Panc1 (cell line): Measurements from ENCODE around the gene EIF2B5. TPM values are rescaled to one million over a fixed set of nuclear protein-coding genes. Genes with fewer than 3 reads are reported as not detected.

Experiments
- ATAC-seq: fragments of 200-7000 bp; cut with Tn5 transposase; 2 replicates; pipeline ENCODE4 v1.9.1; 2020; ENCODE audit warnings: mild to moderate bottlenecking, moderate library complexity
- BruUV-seq: library from RNA; stranded (reverse); fragments of 400-500 nt; replicated peaks from 2 replicates; lab custom pipeline; 2021; lab: Mats Ljungman, UMichigan
- CTCF ChIA-PET: fragments of 300-600 bp; sonication (Branson Sonifier 250); formaldehyde crosslinking; loops from one replicate; lab custom pipeline; 2022; ENCODE audit warnings: antibody characterized with exemption; lab: Charles Lee
- POLR2A ChIA-PET: fragments of 300-600 bp; sonication (Branson Sonifier 250); formaldehyde crosslinking; loops from one replicate; lab custom pipeline; 2022; ENCODE audit warnings: antibody characterized with exemption; lab: Charles Lee
- DNase-seq: peaks from one replicate; pipeline ENCODE4 v3.0.0-alpha.2; 2010; ENCODE audit warnings: low read depth, low spot score
- H3K27ac ChIP-seq: 2 replicates; pipeline ENCODE4 v1.5.1; 2011; ENCODE audit warnings: mild to moderate bottlenecking, low read length, inconsistent platforms
- H3K27me3 ChIP-seq: fragments of 200-500 bp; sonication (Bioruptor generic); 2 replicates; pipeline ENCODE4 v1.6.0; 2014; ENCODE audit warnings: low read length, inconsistent platforms; ENCODE audit not compliant: control insufficient read depth, insufficient read depth
- H3K36me3 ChIP-seq: fragments of 200-500 bp; sonication (Bioruptor generic); 2 replicates; pipeline ENCODE4 v1.5.1; 2014; ENCODE audit warnings: inconsistent platforms, mild to moderate bottlenecking, low read length, moderate library complexity; ENCODE audit not compliant: control insufficient read depth, insufficient read depth
- H3K4me1 ChIP-seq: 2 replicates; pipeline ENCODE4 v1.5.1; 2011; ENCODE audit warnings: inconsistent platforms, mild to moderate bottlenecking, low read length, moderate library complexity; ENCODE audit not compliant: control insufficient read depth, insufficient read depth
- H3K4me3 ChIP-seq, 2 experiments: 2 replicates each; pipeline ENCODE4 v1.5.1; 2011 to 2012; ENCODE audit warnings: low read depth in 2 of 2, low read length in 2 of 2, mild to moderate bottlenecking in 2 of 2, inconsistent platforms in 1 of 2, moderate library complexity in 1 of 2
- H3K9me3 ChIP-seq: fragments of 200-500 bp; sonication (Bioruptor generic); 2 replicates; pipeline ENCODE4 v1.5.1; 2014; ENCODE audit warnings: low read depth, mild to moderate bottlenecking, inconsistent platforms, low read length, moderate library complexity; ENCODE audit not compliant: control insufficient read depth, insufficient read depth
- CTCF ChIP-seq: fragments of 450-650 bp; IDR thresholded peaks from 2 replicates; pipeline ENCODE4 v1.5.1; 2017; ENCODE audit warnings: mild to moderate bottlenecking
- POLR2AphosphoS5 ChIP-seq: IDR thresholded peaks from 2 replicates; pipeline ENCODE4 v1.6.1; 2012; ENCODE audit warnings: mild to moderate bottlenecking, low read depth, low read length, moderate library complexity
- SIN3A ChIP-seq: IDR thresholded peaks from 2 replicates; pipeline ENCODE4 v1.6.1; 2012; ENCODE audit warnings: low read depth, mild to moderate bottlenecking, low read length, moderate library complexity, borderline replicate concordance; ENCODE audit not compliant: insufficient read depth
- TCF7L2 ChIP-seq: IDR thresholded peaks from 2 replicates; pipeline ENCODE4 v1.6.1; 2011; ENCODE audit warnings: mild to moderate bottlenecking, low read depth, low read length, inconsistent platforms
- in situ Hi-C: cut with HindIII; loops from 2 replicates; pipeline ENCODE4 v1.10.0; 2016; ENCODE audit warnings: low sequenced_read_pairs, low pct_unique_long_range_greater_than_20kb
- intact Hi-C: fragments of 100-400 bp; cut with micrococcal nuclease; formaldehyde crosslinking; loops from one replicate; pipeline ENCODE4 v1.10.0; 2022; ENCODE audit not compliant: unreplicated experiment
- total RNA-seq: library from RNA; stranded (reverse); gene quantifications from one replicate; pipeline ENCODE4 v1.2.1, GENCODE V29; 2021; ENCODE audit not compliant: unreplicated experiment
- TF ChIP-seq, protein P1 (sequence below), 2 experiments: IDR thresholded peaks; 2 replicates each; pipeline ENCODE4 v1.6.1; 2011 to 2012; ENCODE audit warnings: low read depth in 2 of 2, control low read depth in 1 of 2, low read length in 1 of 2, mild to moderate bottlenecking in 1 of 2, moderate library complexity in 1 of 2; ENCODE audit not compliant: insufficient read depth in 1 of 2

Gene EIF2B5
- total RNA-seq, 1 experiment from 2014 or later, result 60.2 TPM

DNA sequence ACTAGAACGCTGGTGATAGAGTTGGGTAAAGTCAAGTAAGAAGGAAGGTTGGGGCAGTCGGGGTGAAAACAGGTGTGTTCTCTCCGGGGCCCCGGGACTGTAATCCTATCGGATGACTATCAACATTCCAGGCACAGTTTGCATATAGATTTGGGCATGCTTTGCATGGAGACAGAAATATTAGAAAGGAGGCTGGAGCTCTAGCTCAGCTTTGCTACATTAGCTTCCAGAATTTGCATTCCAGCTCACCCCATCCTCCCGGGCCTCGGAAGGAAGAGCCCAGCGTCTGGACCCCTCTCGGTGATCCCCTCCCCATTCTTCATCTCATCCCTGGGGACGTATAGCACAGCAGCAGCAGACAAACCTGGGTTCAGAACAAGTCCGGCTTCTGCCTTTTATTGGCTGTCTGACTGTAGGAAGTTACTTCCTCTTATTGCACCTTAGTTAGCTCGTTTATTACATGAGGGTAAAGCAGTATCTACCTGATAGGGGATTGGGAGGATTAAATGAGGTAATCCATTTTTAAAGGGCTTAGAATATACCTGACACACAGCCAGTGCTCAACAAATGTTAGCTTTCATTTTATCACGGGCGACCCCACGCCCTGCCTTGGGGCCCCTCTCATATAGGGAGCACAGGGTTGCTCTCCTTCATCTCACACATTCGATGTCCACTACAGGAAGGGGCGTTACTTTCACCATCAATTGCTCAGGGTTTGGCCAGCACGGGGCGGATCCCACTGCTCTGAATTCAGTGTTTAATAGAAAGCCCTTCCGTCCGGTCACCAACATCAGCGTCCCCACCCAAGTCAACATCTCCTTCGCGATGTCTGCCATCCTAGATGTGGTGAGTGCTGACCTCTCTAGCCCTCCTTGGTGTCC is 35.1 kb upstream of the EIF2B5 start:
- TF ChIP-seq POLR2AphosphoS5 (no peak), TCF7L2 (no peak), CTCF (no peak), SIN3A (no peak)
- TF ChIP-seq, protein P1, sequence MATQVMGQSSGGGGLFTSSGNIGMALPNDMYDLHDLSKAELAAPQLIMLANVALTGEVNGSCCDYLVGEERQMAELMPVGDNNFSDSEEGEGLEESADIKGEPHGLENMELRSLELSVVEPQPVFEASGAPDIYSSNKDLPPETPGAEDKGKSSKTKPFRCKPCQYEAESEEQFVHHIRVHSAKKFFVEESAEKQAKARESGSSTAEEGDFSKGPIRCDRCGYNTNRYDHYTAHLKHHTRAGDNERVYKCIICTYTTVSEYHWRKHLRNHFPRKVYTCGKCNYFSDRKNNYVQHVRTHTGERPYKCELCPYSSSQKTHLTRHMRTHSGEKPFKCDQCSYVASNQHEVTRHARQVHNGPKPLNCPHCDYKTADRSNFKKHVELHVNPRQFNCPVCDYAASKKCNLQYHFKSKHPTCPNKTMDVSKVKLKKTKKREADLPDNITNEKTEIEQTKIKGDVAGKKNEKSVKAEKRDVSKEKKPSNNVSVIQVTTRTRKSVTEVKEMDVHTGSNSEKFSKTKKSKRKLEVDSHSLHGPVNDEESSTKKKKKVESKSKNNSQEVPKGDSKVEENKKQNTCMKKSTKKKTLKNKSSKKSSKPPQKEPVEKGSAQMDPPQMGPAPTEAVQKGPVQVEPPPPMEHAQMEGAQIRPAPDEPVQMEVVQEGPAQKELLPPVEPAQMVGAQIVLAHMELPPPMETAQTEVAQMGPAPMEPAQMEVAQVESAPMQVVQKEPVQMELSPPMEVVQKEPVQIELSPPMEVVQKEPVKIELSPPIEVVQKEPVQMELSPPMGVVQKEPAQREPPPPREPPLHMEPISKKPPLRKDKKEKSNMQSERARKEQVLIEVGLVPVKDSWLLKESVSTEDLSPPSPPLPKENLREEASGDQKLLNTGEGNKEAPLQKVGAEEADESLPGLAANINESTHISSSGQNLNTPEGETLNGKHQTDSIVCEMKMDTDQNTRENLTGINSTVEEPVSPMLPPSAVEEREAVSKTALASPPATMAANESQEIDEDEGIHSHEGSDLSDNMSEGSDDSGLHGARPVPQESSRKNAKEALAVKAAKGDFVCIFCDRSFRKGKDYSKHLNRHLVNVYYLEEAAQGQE (IDR thresholded peaks at IDR 0.05; ENCODE audit: insufficient read depth in 1 of 2, low read depth in 2 of 2, low read length in 1 of 2), result no peak
- H3K4me3 ChIP-seq, result no peak overlapping the region
- no peaks in the 10 kb centered on the region; the same call in 1 of the 2 replicates for H3K27me3 ChIP-seq
- BruUV-seq, result no TSS peak
- ChIA-PET POLR2A (interaction anchor here (0.6 kb wide), 1 partner anchor 18 kb away, joined by 3 read pairs; no protein-coding TSS in a partner anchor), CTCF (interaction anchor here (0.6 kb wide), 1 partner anchor 609 kb away, joined by 3 read pairs; no protein-coding TSS in a partner anchor)
- H3K36me3 ChIP-seq, result no peaks in the 10 kb centered on the region
- DNase-seq (no peak), ATAC-seq (peak; percentile 63)
- H3K27ac ChIP-seq, result no peak overlapping the region
- intact Hi-C loops, result no loop called here
- H3K4me1 ChIP-seq, result peaks cover 4% of the 10 kb centered on the region; the same call in 1 of the 2 replicates
- H3K9me3 ChIP-seq, result no peaks in the 10 kb centered on the region
- in situ Hi-C loops, result no loop called here

GRCh38 chr3:184110316-184110725 is 24.8 kb upstream of the EIF2B5 start:
- peak; percentile 78; the same call in 1 of the 2 replicates for ATAC-seq

More at GRCh38 chr3:184110316-184110725, 24.8 kb upstream of the EIF2B5 start:
- Histone ChIP-seq H3K4me1 (no peaks in the 10 kb centered on the region), H3K27me3 (no peaks in the 10 kb centered on the region), H3K36me3 (no peaks in the 10 kb centered on the region), H3K27ac (no peak overlapping the region), H3K9me3 (no peaks in the 10 kb centered on the region), H3K4me3 (peak overlapping the region in 1 of 2 experiments; percentile 14; a peak in 2 of 4 replicates)
- in situ Hi-C loops, result no loop called here
- intact Hi-C loops, result no loop called here
- BruUV-seq, result no TSS peak
- peak; percentile 71 for DNase-seq
- ChIA-PET POLR2A (no interaction called here), CTCF (no interaction called here)
- TF ChIP-seq SIN3A, result no peak
- TF ChIP-seq CTCF, result no peak
- no peak for TF ChIP-seq TCF7L2
- no peak for TF ChIP-seq POLR2AphosphoS5
- TF ChIP-seq, protein P1 (IDR thresholded peaks at IDR 0.05; ENCODE audit: insufficient read depth in 1 of 2, low read depth in 2 of 2, low read length in 1 of 2), result no peak
